ENCODE results near the gene SUN3.
"Not testable (repeated sequence)": the region's sequence is repeated elsewhere in the genome, so short reads cannot be mapped to it uniquely, and the experiment has no call there.

Gene SUN3

GRCh38 chr7:47945261-47946015 lies 83.5 kb downstream of the SUN3 start:
- DNase-seq: peak in 45 of 56 donors; percentile 6 to 88 (median 32)

DNA sequence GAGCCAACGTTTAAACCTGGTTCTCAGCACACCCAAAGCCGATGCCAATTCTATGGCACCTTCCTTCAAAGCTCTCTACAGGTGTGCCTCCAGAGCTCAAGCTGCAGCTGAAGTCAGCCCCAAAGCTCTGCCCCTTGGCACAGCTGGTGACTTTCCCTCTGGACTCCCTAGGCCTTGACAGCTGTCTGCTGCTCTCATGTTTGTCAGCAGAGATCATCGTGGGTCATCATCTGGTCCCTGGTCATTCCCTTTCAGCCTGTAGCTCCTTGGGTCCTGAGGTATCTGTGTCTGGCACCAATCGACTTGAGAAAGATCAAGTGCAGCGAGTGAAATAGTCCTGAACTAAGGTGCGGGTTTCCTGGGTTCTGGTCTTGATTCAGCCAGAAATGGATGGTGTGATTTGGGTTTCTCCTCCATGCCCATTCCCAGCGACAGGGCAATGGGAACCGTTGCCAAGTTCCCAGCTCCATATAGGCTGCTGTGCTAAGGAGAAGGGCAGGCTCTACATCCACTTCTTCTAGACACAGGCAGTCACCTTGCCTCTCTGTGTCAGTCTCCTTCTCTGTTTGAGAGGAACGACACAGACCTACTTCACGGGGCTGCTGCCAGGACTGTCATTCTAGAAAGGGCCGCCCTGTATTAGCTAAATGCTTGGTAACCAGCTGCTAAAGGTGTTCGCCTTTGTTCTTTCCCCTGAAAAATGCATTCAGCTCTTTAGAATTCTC lies 84.2 kb downstream of the SUN3 start:
- DNase-seq: no peak

- DNase-seq: no peak
These were observed 85.0 kb downstream of the SUN3 start for GRCh38 chr7:47943676-47944474.

DNA sequence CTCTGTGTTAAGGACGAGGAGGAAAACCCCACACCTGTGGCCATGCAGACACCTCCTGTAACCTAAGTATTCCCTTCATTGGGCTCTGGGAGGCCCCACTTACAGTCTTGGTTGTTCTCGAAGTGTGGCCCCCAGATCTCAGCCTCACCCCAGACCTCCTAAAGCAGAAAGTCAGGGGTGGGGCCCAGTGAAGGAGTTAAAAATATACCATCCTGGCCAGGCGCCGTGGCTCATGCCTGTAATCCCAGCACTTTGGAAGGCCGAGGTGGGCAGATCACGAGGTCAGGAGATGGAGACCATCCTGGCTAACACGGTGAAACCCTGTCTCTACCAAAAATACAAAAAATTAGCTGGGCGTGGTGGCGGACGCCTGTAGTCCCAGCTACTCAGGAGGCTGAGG lies 86.3 kb downstream of the SUN3 start:
- not testable (repeated sequence) for DNase-seq

DNA sequence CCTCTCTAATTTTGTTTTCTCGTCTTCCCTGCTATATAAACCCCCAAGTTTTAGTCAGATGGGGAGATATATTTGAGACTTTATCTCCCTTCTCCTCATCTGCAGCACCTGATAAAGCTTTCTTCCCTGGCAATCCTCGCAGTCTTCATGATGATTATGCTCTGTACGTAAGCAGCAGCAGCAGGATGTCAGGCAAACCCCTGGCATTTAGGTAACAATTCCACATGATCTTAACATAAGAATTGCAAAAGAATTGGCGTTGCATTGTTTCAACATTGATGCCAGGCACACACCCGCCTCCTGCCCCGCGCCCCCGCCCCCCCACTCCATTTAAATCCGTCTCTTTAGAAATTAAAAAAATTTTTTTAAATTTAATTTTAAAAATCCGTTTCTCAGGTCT lies 86.8 kb downstream of the SUN3 start:
- DNase-seq: no peak

GRCh38 chr7:47941136-47941844 lies 87.6 kb downstream of the SUN3 start:
- no peak for DNase-seq

GRCh38 chr7:47940088-47941013 lies 88.6 kb downstream of the SUN3 start:
- no peak for DNase-seq

DNA sequence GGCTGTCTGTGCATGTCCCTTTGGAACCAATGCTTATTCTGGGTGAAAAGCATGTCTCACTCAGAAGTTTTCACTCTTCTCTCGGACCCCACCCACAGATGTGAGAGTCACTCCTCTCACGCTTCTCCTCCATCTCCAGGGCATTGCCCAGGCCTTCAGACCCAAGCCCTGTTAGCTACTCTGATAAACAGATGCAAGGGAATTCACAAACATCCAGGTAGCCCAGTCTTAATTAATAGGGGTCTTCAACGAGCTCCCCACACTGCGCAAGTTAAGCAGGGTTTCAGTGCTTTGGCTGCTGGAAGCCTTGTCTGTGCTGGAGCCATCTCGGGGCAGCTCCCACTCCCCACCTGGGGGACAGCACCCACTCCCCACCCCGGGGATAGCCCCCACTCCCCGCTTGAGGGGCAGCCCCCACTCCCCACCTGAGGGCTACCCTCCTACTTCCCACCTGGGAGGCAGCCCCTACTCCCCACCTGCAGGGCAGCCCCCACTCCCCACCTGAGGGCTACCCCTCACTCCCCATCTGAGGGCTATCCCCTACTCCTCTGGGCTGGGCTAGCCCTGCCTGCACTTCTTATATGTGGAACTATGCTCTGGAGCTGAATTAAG lies 89.4 kb downstream of the SUN3 start:
- no peak for DNase-seq

DNA sequence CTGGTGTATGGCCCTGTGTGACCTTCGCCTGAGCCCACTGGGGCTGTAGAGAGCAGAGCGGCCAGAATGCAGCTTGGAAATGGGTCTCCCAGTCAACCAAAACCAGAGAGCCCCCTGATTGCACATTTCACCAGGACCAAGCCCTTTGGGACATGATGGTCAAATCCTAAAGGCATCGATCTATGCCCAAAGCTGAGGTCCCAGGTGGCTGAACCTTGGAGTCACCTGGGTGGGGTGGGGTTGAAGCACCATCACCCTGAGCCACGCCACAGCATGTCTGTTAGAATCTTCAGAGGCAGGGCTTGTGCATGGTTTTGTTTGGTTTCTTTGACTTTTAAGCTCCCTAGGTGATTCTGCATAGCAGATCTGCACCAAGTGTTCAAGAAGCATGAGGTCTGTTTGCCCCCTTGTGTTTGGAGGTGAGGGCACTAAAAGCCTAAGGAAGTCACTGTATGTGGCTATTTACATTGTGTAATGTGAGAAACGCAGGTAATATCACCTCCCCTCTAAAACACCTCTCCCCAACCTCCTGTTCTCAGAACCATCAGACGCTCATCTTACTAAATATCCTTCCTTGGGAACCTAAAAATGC lies 90.2 kb downstream of the SUN3 start:
- no peak for DNase-seq

GRCh38 chr7:47937711-47938573 lies 91.0 kb downstream of the SUN3 start:
- no peak for DNase-seq

All from amygdala (tissue), 56 donors.